GM13976 (cell line): ENCODE results near the gene CDKN1B.

Source experiments
- DNase-seq: peaks from one replicate; pipeline ENCODE4 v3.0.0; 2012; ENCODE audit warnings: low spot score
- CTCF ChIP-seq: IDR thresholded peaks from 2 replicates; pipeline ENCODE4 v1.5.1; 2012; ENCODE audit warnings: borderline replicate concordance, mild to moderate bottlenecking; ENCODE audit not compliant: insufficient read depth; ENCODE audit errors: extremely low read depth, missing control alignments, control extremely low read depth
- in situ Hi-C: fragments of 300-500 bp; cut with MboI; formaldehyde crosslinking; loops from one replicate; pipeline ENCODE4 v1.12.0; 2022; ENCODE audit warnings: low sequenced_read_pairs, mixed read lengths, inconsistent platforms; ENCODE audit not compliant: unreplicated experiment

CDKN1B gene

GRCh38 chr12:12764824-12765223 lies 47.7 kb downstream of the CDKN1B start:
- DNase-seq: no peak

GRCh38 chr12:12770262-12770661 lies 53.1 kb downstream of the CDKN1B start:
- no peak for TF ChIP-seq CTCF
- in situ Hi-C loops: no loop called here
- DNase-seq: no peak

More at GRCh38 chr12:12764824-12765223, 47.7 kb downstream of the CDKN1B start:
- in situ Hi-C loops: no loop called here
- no peak for TF ChIP-seq CTCF
